ENCODE results near the gene STUM.
"Not testable (repeated sequence)": the region's sequence is repeated elsewhere in the genome, so short reads cannot be mapped to it uniquely, and the experiment has no call there.

The STUM gene

GRCh38 chr1:226604560-226605317, 56.2 kb downstream of the STUM start:
- DNase-seq (ENCODE audit: low read depth in 2 of 2) = no peak

GRCh38 chr1:226605318-226605950, 56.9 kb downstream of the STUM start:
- no peak for DNase-seq (ENCODE audit: low read depth in 2 of 2)

GRCh38 chr1:226606311-226607267, 58.0 kb downstream of the STUM start:
- no peak for DNase-seq (ENCODE audit: low read depth in 2 of 2)

GRCh38 chr1:226607268-226607660, 58.7 kb downstream of the STUM start:
- DNase-seq (ENCODE audit: low read depth in 2 of 2) = no peak

GRCh38 chr1:226607821-226608220, 59.3 kb downstream of the STUM start:
- DNase-seq (ENCODE audit: low read depth in 2 of 2) = no peak

GRCh38 chr1:226608699-226609505, 60.3 kb downstream of the STUM start:
- peak; percentile 40 to 43 for DNase-seq (ENCODE audit: low read depth in 2 of 2)

- DNase-seq (ENCODE audit: low read depth in 2 of 2) = no peak
Measured at GRCh38 chr1:226609836-226610455, 61.4 kb downstream of the STUM start.

- DNase-seq (ENCODE audit: low read depth in 2 of 2) = no peak
Measured at GRCh38 chr1:226610671-226611070, 62.1 kb downstream of the STUM start.

- DNase-seq (ENCODE audit: low read depth in 2 of 2) = no peak
Measured at GRCh38 chr1:226611301-226611700, 62.7 kb downstream of the STUM start.

GRCh38 chr1:226611980-226612379, 63.4 kb downstream of the STUM start:
- not testable (repeated sequence) for DNase-seq (ENCODE audit: low read depth in 2 of 2)

- DNase-seq (ENCODE audit: low read depth in 2 of 2) = no peak
Measured at GRCh38 chr1:226615876-226616275, 67.3 kb downstream of the STUM start.

- no peak for DNase-seq (ENCODE audit: low read depth in 2 of 2)
Measured at GRCh38 chr1:226616636-226617035, 68.1 kb downstream of the STUM start.

- DNase-seq (ENCODE audit: low read depth in 2 of 2) = no peak
Measured at GRCh38 chr1:226617109-226617508, 68.5 kb downstream of the STUM start.

- DNase-seq (ENCODE audit: low read depth in 2 of 2) = not testable (repeated sequence)
Measured at GRCh38 chr1:226617719-226618118, 69.2 kb downstream of the STUM start.

- DNase-seq (ENCODE audit: low read depth in 2 of 2) = no peak
Measured at GRCh38 chr1:226618380-226618779, 69.8 kb downstream of the STUM start.

GRCh38 chr1:226619031-226619430, 70.5 kb downstream of the STUM start:
- no peak for DNase-seq (ENCODE audit: low read depth in 2 of 2)

- no peak for DNase-seq (ENCODE audit: low read depth in 2 of 2)
Measured at GRCh38 chr1:226622012-226622411, 73.4 kb downstream of the STUM start.

- DNase-seq (ENCODE audit: low read depth in 2 of 2) = no peak
Measured at GRCh38 chr1:226624526-226624925, 76.0 kb downstream of the STUM start.

- DNase-seq (ENCODE audit: low read depth in 2 of 2) = no peak
Measured at GRCh38 chr1:226625326-226625725, 76.8 kb downstream of the STUM start.

- no peak for DNase-seq (ENCODE audit: low read depth in 2 of 2)
Measured at GRCh38 chr1:226625832-226626576, 77.4 kb downstream of the STUM start.
